GM19023 (cell line): ENCODE data around the gene ANKRD33B.
"Not testable (repeated sequence)": the region's sequence is repeated elsewhere in the genome, so short reads cannot be mapped to it uniquely, and the experiment has no call there.

ENCODE experiments used
- ATAC-seq: cut with Tn5 transposase; IDR thresholded peaks from one replicate; pipeline ENCODE4 v1.9.1; 2021; ENCODE audit warnings: mild to moderate bottlenecking, moderate library complexity; ENCODE audit not compliant: unreplicated experiment

Gene ANKRD33B

GRCh38 chr5:10653751-10654400 is 90.0 kb downstream of the ANKRD33B start:
- no peak for ATAC-seq

GRCh38 chr5:10654566-10654965 is 90.7 kb downstream of the ANKRD33B start:
- no peak for ATAC-seq

DNA sequence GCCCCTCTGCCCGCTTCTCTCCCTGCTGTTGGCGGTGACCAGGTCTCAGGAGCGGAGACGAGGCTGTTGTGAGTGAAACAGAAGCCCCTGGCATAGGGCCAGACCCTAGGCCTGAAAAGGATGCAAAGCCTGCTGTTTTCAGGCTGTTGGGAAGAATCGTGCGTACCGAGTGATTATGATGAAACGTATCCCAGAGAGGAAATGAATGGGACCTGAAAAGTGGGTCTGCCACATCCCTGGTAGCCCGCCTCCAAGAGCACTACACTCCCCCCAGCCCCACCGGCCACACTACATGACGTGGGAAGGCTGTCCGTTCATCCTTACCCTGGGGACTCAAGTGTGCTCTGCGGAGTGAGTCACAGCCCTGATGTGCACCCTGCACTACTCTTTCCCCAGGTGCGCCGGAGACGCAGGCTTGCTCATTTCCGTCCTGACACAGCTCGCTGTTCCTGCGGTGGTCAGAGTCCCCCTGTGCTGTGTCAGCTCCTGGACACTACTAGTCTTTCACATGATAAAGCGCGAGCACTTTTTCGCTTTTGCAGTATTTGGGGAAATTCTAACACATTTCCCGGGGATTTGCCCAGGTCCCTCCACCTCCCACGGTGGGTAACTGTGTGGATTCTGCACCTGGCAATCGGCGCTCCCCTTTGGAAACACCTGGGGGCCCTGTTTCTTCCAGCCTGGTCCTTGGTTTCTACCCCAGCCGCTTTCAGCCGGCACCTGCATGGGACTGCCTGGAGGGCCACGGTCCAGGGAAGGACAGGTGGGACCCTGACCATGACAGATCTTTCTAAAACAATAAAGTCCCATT is 91.5 kb downstream of the ANKRD33B start:
- peak; percentile 57 for ATAC-seq

DNA sequence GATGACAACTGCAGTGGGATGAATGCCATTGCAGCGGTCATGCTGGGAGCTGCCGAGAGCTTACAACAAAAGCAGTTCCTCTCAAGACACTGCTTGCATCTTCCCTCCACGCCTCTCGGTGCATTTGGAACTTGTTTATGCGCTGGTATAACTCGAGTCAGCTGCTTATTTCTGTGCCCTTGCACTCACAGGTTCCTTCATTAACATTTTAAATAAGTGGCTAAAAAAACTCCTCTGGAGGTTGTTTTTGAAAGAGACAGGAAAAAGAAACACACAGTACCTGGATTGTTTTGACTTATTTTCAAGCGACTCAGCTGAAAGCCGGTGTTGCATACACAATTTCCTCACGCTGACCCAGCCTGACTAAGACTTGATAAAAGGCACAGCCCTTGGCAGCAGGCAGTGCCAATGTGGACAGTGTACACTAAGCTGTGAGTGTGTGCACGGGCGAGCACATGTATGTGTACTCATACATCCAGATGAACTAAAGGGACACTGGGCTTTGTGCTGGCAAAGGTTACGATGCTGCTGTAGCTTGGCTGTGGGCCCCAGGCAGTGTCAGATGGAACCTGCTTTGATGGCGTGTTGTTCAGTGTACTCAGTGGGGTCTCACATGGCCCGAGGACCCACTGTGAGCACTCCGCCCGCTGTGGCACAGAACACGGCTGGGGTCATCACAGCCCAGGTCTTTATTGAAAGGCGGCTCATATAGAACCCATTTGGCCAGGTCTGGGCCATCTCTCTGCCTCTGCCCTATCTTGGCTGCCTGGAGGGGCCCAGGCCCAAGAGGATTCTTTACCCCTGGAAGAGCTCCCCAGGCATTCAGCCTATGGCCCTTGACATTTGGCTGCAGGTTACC is 92.3 kb downstream of the ANKRD33B start:
- ATAC-seq = no peak

- ATAC-seq = no peak
These were observed 94.4 kb downstream of the ANKRD33B start for GRCh38 chr5:10658265-10658664.

DNA sequence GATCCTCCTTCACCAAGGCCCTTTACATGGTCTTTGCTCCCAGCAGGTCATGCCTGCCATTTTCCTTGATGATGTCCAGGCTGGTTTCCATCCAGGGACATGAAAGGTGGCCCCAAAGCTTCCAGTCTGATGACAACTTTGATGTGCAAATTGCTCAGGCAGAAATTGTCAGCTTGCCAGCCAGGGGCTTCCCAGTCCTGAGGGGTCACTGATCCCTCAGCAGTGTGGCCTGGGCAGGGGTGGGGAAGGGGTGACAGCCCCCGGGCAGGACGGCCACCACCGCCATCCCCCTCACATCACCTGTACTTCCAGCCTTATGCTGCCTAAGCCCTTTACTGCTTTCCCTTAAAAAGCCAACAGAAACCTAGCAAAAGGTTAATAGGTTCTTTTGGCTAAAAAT is 96.3 kb downstream of the ANKRD33B start:
- no peak for ATAC-seq

- ATAC-seq = no peak
These were observed 97.0 kb downstream of the ANKRD33B start for GRCh38 chr5:10660720-10661387.

DNA sequence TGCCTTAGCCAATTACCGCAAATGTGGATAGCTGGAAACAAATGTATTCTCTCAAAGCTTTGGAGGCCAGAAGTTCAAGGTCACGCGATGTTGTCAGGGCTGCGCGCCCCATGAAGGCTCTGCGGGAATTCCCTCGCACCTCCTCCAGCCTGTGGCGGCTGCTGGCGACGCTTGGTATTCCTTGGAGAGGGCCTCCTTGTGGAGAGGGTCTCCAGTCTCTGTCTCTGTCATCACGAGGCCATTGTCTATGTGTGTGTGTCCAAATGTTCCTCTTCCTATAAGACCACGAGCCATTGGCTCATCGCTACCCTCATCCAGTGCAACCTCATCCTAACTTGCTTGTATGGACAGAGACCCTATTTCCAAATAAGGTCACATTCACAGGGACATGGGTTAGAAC is 97.5 kb downstream of the ANKRD33B start:
- no peak for ATAC-seq

- ATAC-seq = no peak
These were observed 98.2 kb downstream of the ANKRD33B start for GRCh38 chr5:10662083-10662482.

- no peak for ATAC-seq
These were observed 99.0 kb downstream of the ANKRD33B start for GRCh38 chr5:10662661-10663488.

GRCh38 chr5:10663489-10664179 is 99.8 kb downstream of the ANKRD33B start:
- no peak for ATAC-seq

GRCh38 chr5:10664180-10664769 is 100.4 kb downstream of the ANKRD33B start:
- not testable (repeated sequence) for ATAC-seq

- ATAC-seq = no peak
These were observed 101.9 kb downstream of the ANKRD33B start for GRCh38 chr5:10665799-10666198.

DNA sequence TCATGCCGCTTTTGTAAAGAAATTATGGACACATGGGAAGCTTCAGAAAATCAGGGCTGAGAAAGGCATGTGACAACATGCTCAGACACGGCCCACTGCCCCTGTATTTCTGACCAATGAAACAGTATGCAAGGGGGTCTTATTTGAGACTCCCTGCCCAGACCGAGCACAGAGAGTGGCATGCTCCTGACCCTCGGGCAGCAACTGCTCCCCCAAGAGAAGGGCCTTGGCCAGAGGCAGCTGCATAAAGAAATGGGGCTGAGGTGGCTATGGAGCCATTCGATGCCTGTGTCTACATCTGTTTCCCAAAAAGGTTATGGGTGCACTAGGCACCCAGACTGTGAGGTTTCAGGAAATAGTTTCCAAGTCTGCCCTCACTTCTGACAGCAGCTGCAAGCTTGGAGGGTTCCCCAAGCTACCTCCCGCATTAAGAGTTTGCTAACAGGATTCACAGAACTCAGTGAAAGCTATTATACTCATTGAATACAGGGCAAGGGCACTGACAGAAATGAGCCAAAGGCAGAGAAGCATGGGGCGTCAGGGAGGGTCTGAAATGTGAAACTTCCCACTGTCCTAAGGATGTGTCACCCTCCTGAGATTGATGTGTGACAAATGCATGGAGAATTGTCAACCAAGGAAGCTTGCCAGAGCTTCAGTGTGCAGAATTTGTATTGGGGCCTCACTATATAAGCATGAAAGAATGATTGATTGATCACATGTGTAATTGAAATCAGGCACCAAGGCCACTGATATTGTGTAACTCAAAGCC is 102.8 kb downstream of the ANKRD33B start:
- ATAC-seq = no peak

DNA sequence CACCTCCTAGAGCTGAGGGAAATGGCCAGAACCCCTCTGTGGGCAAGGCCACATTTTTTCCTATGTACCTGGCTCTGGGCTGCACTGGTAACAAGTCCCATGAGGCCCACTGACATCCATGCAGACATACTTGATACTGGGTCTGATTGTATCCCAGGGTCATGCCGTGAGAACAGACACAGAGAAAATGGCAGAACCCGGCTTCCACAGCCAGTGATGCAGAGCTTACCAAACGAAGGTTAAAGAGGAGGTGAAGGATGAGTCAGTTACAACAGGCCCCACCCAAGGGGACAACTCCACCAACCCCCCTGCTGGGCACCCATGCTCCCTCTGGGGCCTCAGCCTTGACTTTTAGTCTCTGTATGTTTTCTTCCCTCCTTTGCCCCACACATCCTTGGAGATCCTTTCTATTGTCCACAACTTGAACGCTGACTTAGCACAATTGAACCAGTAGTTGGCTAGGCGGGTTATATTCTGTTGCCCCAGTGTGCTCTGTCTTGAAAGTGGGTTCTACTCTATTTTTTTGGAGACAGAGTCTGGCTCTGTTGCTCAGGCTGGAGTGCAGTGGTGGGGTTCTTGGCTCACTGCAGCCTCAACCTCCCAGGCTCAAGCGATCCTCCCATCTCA is 103.7 kb downstream of the ANKRD33B start:
- no peak for ATAC-seq

- ATAC-seq = no peak
These were observed 104.8 kb downstream of the ANKRD33B start for GRCh38 chr5:10668697-10669096.

DNA sequence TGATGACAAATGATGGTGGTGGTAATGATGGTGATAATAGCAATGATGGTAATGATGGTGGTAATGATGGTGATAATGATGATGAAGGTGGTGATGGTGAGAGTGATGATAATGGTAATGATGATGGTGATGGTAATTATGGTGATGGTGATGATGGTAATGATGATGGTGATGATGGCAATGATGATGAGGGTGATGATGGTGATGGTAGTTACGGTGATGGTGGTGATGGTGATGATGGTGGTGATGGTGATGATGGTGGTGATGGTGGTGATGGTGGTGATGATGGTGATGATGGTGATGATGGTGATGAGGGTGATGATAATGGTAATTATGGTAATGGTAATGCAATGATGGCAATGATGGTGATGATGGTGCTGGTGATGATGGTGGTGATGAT is 106.1 kb downstream of the ANKRD33B start:
- ATAC-seq = no peak
